DND-41 (cell line): ENCODE data around the gene MAPK12.

Experiments used
- ATAC-seq: fragments of 200-7000 bp; cut with Tn5 transposase; 3 replicates; pipeline ENCODE4 v1.9.1; 2021; ENCODE audit warnings: low read depth; ENCODE audit not compliant: insufficient read depth
- DNase-seq: peaks from one replicate; pipeline ENCODE4 v3.0.0-alpha.2; 2020
- H2AFZ ChIP-seq: 2 replicates; pipeline ENCODE4 v1.6.0; 2012; ENCODE audit warnings: low read depth, low read length
- H3K27ac ChIP-seq: 2 replicates; pipeline ENCODE4 v1.5.1; 2012; ENCODE audit warnings: low read length, inconsistent platforms
- H3K27me3 ChIP-seq: fragments of 200-600 bp; sonication (generic); 2 replicates; pipeline ENCODE4 v1.6.0; 2012; ENCODE audit warnings: low read length, mild to moderate bottlenecking, inconsistent platforms; ENCODE audit not compliant: insufficient read depth, poor library complexity
- H3K36me3 ChIP-seq: 2 replicates; pipeline ENCODE4 v1.5.1; 2012; ENCODE audit warnings: low read length, inconsistent platforms; ENCODE audit not compliant: insufficient read depth
- H3K4me1 ChIP-seq: 2 replicates; pipeline ENCODE4 v1.5.1; 2012; ENCODE audit warnings: mild to moderate bottlenecking, low read length; ENCODE audit not compliant: insufficient read depth
- H3K4me2 ChIP-seq: 2 replicates; pipeline ENCODE4 v1.6.0; 2012; ENCODE audit warnings: mild to moderate bottlenecking, moderate library complexity, low read length, inconsistent platforms; ENCODE audit not compliant: insufficient read depth
- H3K4me3 ChIP-seq, 2 experiments: fragments of 200-600 bp in 1 of 2; shearing (Covaris generic) in 1 of 2; 2 replicates each; pipeline ENCODE4 v1.5.1; 2012 to 2016; ENCODE audit warnings: inconsistent platforms in 2 of 2, low read length in 2 of 2, mild to moderate bottlenecking in 2 of 2, low read depth in 1 of 2, moderate library complexity in 1 of 2
- H3K79me2 ChIP-seq: 2 replicates; pipeline ENCODE4 v1.6.0; 2012; ENCODE audit warnings: low read length, inconsistent platforms; ENCODE audit not compliant: insufficient read depth
- H3K9ac ChIP-seq: 2 replicates; pipeline ENCODE4 v1.6.0; 2012; ENCODE audit warnings: low read depth, mild to moderate bottlenecking, inconsistent platforms, low read length, moderate library complexity
- H3K9me3 ChIP-seq: 2 replicates; pipeline ENCODE4 v1.5.1; 2012; ENCODE audit warnings: low read length, moderate library complexity, mild to moderate bottlenecking, inconsistent platforms; ENCODE audit not compliant: insufficient read depth, severe bottlenecking
- H4K20me1 ChIP-seq: 2 replicates; pipeline ENCODE4 v1.6.0; 2012; ENCODE audit warnings: low read length; ENCODE audit not compliant: insufficient read depth
- CTCF ChIP-seq: IDR thresholded peaks from 2 replicates; pipeline ENCODE4 v1.5.1; 2012; ENCODE audit warnings: borderline replicate concordance, low read length, moderate library complexity, mild to moderate bottlenecking; ENCODE audit not compliant: poor library complexity, severe bottlenecking; ENCODE audit errors: extremely low read depth
- EZH2 ChIP-seq: IDR thresholded peaks from 3 replicates; pipeline ENCODE4 v1.6.1; 2012; ENCODE audit warnings: borderline replicate concordance, low read depth, mild to moderate bottlenecking, moderate library complexity, low read length, inconsistent platforms; ENCODE audit not compliant: severe bottlenecking

Gene MAPK12

GRCh38 chr22:50289942-50290630 is 28.6 kb upstream of the MAPK12 start:
- DNase-seq: no peak
- no peaks in the 10 kb centered on the region for H3K36me3 ChIP-seq
- H4K20me1 ChIP-seq: peaks cover 15% of the 10 kb centered on the region; the same call in 1 of the 2 replicates
- no peak for TF ChIP-seq CTCF
- no peak for TF ChIP-seq EZH2
- no peak overlapping the region for H3K9ac ChIP-seq
- no peak for ATAC-seq
- peaks cover 6% of the 10 kb centered on the region for H3K4me1 ChIP-seq
- H3K27ac ChIP-seq: no peak overlapping the region
- H3K9me3 ChIP-seq: no peaks in the 10 kb centered on the region
- no peaks in the 10 kb centered on the region for H3K27me3 ChIP-seq
- no peak overlapping the region for H3K4me3 ChIP-seq
- no peak overlapping the region for H2AFZ ChIP-seq
- H3K4me2 ChIP-seq: no peak overlapping the region
- no peaks in the 10 kb centered on the region for H3K79me2 ChIP-seq

GRCh38 chr22:50289151-50289941 is 27.9 kb upstream of the MAPK12 start:
- no peak for DNase-seq
- Histone ChIP-seq H2AFZ (no peak overlapping the region), H3K9me3 (no peaks in the 10 kb centered on the region), H4K20me1 (peaks cover 12% of the 10 kb centered on the region; the same call in 1 of the 2 replicates), H3K27me3 (no peaks in the 10 kb centered on the region), H3K79me2 (no peaks in the 10 kb centered on the region), H3K9ac (no peak overlapping the region), H3K36me3 (no peaks in the 10 kb centered on the region), H3K4me3 (no peak overlapping the region), H3K4me1 (peaks cover 6% of the 10 kb centered on the region), H3K27ac (no peak overlapping the region), H3K4me2 (no peak overlapping the region)
- no peak for ATAC-seq
- TF ChIP-seq CTCF: no peak
- no peak for TF ChIP-seq EZH2

GRCh38 chr22:50287731-50288130 is 26.2 kb upstream of the MAPK12 start:
- no peak for TF ChIP-seq CTCF
- no peak for TF ChIP-seq EZH2
- H3K27me3 ChIP-seq: no peaks in the 10 kb centered on the region
- H4K20me1 ChIP-seq: peaks cover 8% of the 10 kb centered on the region; the same call in 1 of the 2 replicates
- ATAC-seq (no peak), DNase-seq (no peak)
- no peak overlapping the region for H2AFZ ChIP-seq
- no peaks in the 10 kb centered on the region for H3K36me3 ChIP-seq
- no peaks in the 10 kb centered on the region for H3K79me2 ChIP-seq
- H3K4me1 ChIP-seq: no peaks in the 10 kb centered on the region
- H3K9me3 ChIP-seq: no peaks in the 10 kb centered on the region
- no peak overlapping the region for H3K9ac ChIP-seq
- no peak overlapping the region for H3K4me2 ChIP-seq
- H3K27ac ChIP-seq: no peak overlapping the region
- no peak overlapping the region for H3K4me3 ChIP-seq
